GM12872 (cell line): ENCODE data around the gene KRT4.

ENCODE experiments used
- TF ChIP-seq, protein P1 (sequence below): IDR thresholded peaks from 3 replicates; pipeline ENCODE4 v1.5.1; 2011; ENCODE audit warnings: low read depth, mild to moderate bottlenecking, low read length, moderate library complexity; ENCODE audit not compliant: insufficient read depth

The KRT4 gene

DNA sequence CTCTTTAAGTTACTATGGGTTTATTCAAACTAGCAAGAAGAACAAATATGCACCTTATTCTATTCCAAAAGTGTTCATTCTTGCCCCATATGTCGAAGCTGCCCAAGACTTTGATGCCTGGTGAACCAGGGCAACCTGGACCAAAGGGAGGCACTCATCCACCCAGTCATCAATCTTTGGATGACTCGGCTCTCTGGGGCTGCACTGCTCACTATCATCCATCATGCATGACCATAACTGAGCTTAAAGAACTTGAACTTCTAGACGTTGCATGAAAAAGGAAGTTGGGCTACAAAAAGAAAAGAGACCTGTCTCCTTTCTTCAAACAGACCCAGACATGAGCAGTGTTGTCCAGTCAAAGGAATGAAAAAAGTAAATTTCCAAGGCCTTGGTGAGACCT is 1.2 kb downstream of the KRT4 start:
- TF ChIP-seq, protein P1, sequence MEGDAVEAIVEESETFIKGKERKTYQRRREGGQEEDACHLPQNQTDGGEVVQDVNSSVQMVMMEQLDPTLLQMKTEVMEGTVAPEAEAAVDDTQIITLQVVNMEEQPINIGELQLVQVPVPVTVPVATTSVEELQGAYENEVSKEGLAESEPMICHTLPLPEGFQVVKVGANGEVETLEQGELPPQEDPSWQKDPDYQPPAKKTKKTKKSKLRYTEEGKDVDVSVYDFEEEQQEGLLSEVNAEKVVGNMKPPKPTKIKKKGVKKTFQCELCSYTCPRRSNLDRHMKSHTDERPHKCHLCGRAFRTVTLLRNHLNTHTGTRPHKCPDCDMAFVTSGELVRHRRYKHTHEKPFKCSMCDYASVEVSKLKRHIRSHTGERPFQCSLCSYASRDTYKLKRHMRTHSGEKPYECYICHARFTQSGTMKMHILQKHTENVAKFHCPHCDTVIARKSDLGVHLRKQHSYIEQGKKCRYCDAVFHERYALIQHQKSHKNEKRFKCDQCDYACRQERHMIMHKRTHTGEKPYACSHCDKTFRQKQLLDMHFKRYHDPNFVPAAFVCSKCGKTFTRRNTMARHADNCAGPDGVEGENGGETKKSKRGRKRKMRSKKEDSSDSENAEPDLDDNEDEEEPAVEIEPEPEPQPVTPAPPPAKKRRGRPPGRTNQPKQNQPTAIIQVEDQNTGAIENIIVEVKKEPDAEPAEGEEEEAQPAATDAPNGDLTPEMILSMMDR = no peak

DNA sequence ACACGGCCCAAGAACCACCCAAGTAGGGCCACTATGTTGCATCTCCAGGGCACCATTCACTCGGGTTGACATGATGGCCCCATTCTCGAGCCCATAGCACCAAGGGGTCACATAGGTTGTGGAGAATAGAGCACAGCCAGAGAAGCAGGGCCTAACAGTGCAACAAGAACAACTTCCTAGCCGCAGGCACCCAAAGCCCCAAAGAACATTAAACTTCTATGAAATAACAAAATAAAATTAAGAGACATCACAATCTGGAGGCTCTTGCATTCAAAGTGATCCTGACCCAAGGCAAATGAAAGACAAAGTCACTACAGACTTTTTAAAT is 1.9 kb downstream of the KRT4 start:
- TF ChIP-seq, protein P1 = no peak

DNA sequence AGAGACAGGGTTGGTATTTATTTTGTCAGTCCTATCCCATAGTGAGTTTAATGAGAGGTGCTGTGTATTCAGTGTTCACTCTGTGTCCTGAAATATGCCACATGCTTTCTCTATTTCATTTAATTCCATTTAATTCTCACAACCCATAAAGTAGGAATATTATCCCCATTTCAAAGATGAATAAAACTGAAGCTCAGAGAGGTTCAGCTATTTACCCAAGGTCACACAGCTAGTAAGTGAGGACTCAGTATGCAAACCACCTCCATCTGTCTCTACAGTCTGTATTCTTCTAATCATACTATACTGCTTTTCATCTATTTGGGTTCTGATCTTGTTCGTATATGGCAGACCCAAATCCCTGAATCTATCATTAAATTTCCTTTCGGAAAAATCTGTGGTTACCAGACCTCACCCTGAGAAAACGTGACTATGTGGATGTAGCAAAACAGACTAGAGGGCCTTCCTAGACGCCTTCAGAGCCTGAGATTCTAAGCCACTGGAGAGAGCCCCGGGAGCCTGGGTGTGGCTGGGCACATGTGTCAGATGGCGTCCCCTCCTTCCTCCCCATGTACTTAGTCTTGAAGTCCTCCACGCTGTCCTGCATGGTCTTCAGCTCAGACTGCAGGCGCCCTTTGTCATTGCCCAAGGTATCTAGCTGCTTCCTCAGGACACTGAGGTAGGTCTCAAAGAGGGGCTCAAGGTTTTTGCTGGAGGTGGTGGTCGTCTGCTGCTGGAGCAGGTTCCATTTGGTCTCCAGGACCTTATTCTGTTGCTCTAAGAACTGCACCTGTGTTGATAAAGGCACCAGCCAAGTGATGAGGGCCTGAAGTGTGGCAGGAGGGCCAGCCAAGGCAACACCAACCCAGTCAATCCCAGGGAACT is 2.5 kb downstream of the KRT4 start:
- TF ChIP-seq, protein P1 = no peak

DNA sequence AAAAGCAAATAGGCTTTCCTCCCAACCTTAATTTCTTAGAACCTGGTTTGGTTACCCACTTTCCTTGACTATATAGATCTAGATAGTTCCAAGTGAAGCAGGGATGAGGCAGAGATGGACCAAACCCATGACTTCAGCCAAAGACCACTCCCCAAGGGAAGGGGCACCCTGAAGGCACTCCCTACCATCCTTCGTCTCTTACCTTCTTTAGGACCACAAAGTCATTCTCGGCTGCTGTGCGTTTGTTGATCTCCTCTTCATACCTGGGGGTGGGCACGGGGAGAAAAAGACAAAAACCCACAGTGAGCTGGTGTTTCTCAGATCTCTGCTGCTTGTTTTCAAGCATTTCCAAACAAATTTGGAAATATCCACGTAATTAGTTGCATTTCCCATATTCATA is 3.4 kb downstream of the KRT4 start:
- TF ChIP-seq, protein P1 = no peak

DNA sequence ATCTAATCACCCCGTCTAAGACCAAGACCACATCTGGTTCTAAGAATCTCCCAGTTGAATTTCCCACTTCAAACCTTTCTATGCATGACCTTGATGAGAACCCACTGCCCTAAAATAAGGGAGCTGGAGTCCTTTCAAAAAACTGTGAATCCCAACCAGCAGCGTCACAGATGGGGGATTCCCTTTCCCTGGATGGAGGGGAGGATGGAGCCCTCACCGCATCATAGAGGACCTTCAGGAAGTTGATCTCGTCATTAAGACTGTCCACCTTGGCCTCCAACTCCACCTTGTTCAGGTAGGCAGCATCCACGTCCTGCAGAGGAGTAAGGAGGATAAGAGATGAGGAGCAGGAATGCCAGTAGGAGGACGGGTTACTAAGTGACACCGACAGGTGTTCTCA is 4.8 kb downstream of the KRT4 start:
- TF ChIP-seq, protein P1 = no peak

DNA sequence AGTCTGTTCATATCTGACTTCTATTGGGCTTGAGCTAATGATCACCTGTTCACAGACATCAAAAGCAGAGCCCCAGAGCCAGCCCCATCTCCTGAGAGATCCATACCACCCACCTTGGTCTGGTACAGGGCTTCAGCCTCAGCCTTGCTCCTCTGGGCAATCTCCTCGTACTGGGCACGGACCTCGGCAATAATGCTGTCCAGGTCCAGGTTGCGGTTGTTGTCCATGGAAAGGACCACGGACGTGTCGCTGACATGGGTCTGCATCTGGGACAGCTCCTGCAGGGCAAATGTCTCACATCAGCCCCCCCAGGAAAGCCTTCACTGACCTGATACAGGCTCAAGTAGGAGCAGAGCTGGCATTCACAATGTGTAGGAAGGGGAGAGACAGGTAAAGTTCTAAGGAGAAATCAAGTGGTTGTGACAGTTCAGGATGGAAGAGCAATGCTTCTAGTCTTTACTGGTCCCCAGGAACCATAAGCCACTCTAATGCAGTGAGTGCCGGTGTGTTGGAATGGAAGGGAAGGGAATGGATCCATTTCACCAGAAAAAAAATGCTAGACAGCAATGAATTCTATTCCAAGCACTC is 5.2 kb downstream of the KRT4 start:
- TF ChIP-seq, protein P1 = no peak

DNA sequence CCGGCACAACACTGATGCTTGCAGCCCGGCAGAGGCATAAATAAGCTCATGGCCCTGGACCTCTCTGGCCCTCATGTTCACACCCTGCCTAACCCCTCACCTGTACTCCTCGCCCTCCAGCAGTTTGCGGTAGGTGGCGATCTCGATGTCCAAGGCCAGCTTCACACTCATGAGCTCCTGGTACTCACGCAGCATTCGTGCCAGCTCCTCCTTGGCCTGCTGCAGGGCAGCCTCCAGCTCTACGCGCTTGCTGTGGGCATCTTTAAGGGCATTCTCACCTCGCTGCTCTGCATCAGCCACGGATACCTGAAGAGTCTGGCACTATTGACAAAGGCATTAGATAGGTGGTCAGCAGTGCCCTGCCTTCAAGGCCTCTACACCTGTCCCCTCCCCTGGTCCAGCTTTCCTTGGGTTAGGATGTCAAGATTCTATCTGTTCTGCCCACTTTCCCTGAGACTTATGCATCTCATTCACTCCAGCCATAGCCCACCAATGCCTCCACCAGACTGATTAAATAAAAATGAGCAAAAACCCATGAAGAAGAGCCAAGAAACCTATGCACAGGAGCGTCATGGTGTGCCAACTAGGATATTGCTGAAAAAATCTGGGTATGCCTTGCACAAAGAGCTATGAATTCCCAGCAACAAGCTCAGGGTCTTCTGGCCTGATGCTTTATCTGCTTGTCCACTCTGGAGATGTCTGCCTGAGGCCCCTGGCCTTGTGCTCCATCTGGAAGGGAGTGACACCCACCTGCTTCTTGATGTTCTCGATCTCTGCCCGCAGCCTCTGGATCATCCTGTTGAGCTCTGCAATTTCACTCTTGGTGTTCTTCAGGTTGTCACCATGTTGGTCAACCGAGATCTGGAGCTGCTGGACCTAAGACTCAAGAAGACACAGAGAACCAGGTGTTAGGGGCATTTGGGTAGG is 6.1 kb downstream of the KRT4 start:
- TF ChIP-seq, protein P1 = no peak
